SK-N-SH (cell line): ENCODE data around the gene PRRX1.

Source experiments
- GABPA ChIP-seq: IDR thresholded peaks from 2 replicates; pipeline ENCODE4 v1.4.0; 2012; ENCODE audit warnings: low read depth, mild to moderate bottlenecking
- NRF1 ChIP-seq: IDR thresholded peaks from 2 replicates; pipeline ENCODE4 v1.6.1; 2012; ENCODE audit warnings: low read depth, mild to moderate bottlenecking, low read length
- POLR2AphosphoS5 ChIP-seq: IDR thresholded peaks from 2 replicates; pipeline ENCODE4 v1.6.1; 2012; ENCODE audit warnings: low read depth, low read length
- RCOR1 ChIP-seq: fragments of 150-350 bp; IDR thresholded peaks from 2 replicates; pipeline ENCODE4 v1.6.1; 2017; ENCODE audit warnings: antibody characterized with exemption, low read length
- RFX5 ChIP-seq: IDR thresholded peaks from 2 replicates; pipeline ENCODE4 v1.6.1; 2012; ENCODE audit warnings: mild to moderate bottlenecking, improper control_type of control experiment, low read length
- SMC3 ChIP-seq: IDR thresholded peaks from 2 replicates; pipeline ENCODE4 v1.6.1; 2012; ENCODE audit warnings: low read depth, low read length, improper control_type of control experiment
- TF ChIP-seq, protein P1 (sequence below): fragments of 200-600 bp; sonication (generic); IDR thresholded peaks from 2 replicates; pipeline ENCODE4 v1.6.1; 2017; ENCODE audit warnings: antibody characterized with exemption, mild to moderate bottlenecking, moderate library complexity
- TF ChIP-seq, protein P2 (sequence below): IDR thresholded peaks from 2 replicates; pipeline ENCODE4 v1.4.0; 2012; ENCODE audit warnings: low read depth
- TF ChIP-seq, protein P3 (sequence below): IDR thresholded peaks from 2 replicates; pipeline ENCODE4 v1.4.0; 2012; ENCODE audit warnings: low read depth, borderline replicate concordance
- TF ChIP-seq, protein P4 (sequence below): fragments of 150-350 bp; IDR thresholded peaks from 2 replicates; pipeline ENCODE4 v1.6.1; 2016; ENCODE audit warnings: mild to moderate bottlenecking, low read depth, low read length
- TF ChIP-seq, protein P5 (sequence below): IDR thresholded peaks from 2 replicates; pipeline ENCODE4 v1.4.0; 2012; ENCODE audit warnings: low read depth, borderline replicate concordance
- TF ChIP-seq, protein P6 (sequence below): IDR thresholded peaks from 2 replicates; pipeline ENCODE4 v1.6.1; 2012; ENCODE audit warnings: mild to moderate bottlenecking, low read depth, low read length, moderate library complexity
- TF ChIP-seq, protein P7 (sequence below): fragments of 150-350 bp; IDR thresholded peaks from 2 replicates; pipeline ENCODE4 v1.6.1; 2017; ENCODE audit warnings: antibody characterized with exemption, low read length, low read depth, borderline replicate concordance

DNA sequence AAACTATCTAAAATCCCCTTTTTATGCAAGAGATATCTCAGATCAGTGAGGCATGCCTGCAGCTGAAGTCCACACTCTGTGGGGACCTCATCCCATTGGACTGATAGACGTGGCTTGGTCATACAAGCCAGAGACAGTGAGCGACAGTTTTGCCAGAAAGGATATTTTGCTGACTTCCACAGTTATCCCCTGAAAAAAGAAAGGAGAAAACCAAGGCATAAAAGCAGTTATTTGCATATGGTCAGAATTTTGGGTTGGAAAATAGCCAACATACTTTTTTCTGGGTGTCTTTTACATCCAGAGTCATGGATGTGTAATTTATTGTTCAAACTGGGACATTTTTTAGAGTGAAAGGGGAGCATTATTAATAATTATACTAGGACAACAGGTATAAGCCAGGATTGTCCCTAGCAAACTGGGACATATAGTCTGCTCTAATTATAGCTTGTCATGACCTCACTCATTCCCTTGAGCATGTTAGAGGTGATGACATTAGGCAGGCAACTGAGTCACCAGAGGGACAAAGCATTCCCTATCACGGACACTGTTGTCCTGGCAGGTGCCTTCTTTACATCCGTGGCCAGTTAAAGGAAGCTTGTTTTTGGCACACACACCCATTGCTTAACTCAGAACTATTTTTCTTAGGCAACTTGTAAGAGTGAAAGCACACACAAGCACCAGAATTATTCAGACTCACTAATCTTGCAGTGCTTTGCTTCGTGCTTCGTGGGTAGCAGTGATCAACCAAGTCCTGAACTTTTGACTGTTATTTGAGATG lies 65.5 kb downstream of the PRRX1 start:
- TF ChIP-seq, protein P1, sequence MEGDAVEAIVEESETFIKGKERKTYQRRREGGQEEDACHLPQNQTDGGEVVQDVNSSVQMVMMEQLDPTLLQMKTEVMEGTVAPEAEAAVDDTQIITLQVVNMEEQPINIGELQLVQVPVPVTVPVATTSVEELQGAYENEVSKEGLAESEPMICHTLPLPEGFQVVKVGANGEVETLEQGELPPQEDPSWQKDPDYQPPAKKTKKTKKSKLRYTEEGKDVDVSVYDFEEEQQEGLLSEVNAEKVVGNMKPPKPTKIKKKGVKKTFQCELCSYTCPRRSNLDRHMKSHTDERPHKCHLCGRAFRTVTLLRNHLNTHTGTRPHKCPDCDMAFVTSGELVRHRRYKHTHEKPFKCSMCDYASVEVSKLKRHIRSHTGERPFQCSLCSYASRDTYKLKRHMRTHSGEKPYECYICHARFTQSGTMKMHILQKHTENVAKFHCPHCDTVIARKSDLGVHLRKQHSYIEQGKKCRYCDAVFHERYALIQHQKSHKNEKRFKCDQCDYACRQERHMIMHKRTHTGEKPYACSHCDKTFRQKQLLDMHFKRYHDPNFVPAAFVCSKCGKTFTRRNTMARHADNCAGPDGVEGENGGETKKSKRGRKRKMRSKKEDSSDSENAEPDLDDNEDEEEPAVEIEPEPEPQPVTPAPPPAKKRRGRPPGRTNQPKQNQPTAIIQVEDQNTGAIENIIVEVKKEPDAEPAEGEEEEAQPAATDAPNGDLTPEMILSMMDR = no peak
- TF ChIP-seq, protein P2, sequence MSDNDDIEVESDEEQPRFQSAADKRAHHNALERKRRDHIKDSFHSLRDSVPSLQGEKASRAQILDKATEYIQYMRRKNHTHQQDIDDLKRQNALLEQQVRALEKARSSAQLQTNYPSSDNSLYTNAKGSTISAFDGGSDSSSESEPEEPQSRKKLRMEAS = no peak; the same call in 1 of the 2 replicates
- TF ChIP-seq RCOR1 (no peak), GABPA (no peak), NRF1 (no peak), RFX5 (no peak), POLR2AphosphoS5 (peak; percentile 38; the same call in 1 of the 2 replicates), SMC3 (no peak)
- TF ChIP-seq, protein P3, sequence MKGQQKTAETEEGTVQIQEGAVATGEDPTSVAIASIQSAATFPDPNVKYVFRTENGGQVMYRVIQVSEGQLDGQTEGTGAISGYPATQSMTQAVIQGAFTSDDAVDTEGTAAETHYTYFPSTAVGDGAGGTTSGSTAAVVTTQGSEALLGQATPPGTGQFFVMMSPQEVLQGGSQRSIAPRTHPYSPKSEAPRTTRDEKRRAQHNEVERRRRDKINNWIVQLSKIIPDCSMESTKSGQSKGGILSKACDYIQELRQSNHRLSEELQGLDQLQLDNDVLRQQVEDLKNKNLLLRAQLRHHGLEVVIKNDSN = no peak
- TF ChIP-seq, protein P4, sequence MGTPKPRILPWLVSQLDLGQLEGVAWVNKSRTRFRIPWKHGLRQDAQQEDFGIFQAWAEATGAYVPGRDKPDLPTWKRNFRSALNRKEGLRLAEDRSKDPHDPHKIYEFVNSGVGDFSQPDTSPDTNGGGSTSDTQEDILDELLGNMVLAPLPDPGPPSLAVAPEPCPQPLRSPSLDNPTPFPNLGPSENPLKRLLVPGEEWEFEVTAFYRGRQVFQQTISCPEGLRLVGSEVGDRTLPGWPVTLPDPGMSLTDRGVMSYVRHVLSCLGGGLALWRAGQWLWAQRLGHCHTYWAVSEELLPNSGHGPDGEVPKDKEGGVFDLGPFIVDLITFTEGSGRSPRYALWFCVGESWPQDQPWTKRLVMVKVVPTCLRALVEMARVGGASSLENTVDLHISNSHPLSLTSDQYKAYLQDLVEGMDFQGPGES = no peak
- TF ChIP-seq, protein P5, sequence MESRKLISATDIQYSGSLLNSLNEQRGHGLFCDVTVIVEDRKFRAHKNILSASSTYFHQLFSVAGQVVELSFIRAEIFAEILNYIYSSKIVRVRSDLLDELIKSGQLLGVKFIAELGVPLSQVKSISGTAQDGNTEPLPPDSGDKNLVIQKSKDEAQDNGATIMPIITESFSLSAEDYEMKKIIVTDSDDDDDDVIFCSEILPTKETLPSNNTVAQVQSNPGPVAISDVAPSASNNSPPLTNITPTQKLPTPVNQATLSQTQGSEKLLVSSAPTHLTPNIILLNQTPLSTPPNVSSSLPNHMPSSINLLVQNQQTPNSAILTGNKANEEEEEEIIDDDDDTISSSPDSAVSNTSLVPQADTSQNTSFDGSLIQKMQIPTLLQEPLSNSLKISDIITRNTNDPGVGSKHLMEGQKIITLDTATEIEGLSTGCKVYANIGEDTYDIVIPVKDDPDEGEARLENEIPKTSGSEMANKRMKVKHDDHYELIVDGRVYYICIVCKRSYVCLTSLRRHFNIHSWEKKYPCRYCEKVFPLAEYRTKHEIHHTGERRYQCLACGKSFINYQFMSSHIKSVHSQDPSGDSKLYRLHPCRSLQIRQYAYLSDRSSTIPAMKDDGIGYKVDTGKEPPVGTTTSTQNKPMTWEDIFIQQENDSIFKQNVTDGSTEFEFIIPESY = no peak
- TF ChIP-seq, protein P6, sequence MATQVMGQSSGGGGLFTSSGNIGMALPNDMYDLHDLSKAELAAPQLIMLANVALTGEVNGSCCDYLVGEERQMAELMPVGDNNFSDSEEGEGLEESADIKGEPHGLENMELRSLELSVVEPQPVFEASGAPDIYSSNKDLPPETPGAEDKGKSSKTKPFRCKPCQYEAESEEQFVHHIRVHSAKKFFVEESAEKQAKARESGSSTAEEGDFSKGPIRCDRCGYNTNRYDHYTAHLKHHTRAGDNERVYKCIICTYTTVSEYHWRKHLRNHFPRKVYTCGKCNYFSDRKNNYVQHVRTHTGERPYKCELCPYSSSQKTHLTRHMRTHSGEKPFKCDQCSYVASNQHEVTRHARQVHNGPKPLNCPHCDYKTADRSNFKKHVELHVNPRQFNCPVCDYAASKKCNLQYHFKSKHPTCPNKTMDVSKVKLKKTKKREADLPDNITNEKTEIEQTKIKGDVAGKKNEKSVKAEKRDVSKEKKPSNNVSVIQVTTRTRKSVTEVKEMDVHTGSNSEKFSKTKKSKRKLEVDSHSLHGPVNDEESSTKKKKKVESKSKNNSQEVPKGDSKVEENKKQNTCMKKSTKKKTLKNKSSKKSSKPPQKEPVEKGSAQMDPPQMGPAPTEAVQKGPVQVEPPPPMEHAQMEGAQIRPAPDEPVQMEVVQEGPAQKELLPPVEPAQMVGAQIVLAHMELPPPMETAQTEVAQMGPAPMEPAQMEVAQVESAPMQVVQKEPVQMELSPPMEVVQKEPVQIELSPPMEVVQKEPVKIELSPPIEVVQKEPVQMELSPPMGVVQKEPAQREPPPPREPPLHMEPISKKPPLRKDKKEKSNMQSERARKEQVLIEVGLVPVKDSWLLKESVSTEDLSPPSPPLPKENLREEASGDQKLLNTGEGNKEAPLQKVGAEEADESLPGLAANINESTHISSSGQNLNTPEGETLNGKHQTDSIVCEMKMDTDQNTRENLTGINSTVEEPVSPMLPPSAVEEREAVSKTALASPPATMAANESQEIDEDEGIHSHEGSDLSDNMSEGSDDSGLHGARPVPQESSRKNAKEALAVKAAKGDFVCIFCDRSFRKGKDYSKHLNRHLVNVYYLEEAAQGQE = no peak
- TF ChIP-seq, protein P7, sequence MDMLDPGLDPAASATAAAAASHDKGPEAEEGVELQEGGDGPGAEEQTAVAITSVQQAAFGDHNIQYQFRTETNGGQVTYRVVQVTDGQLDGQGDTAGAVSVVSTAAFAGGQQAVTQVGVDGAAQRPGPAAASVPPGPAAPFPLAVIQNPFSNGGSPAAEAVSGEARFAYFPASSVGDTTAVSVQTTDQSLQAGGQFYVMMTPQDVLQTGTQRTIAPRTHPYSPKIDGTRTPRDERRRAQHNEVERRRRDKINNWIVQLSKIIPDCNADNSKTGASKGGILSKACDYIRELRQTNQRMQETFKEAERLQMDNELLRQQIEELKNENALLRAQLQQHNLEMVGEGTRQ = no peak
